Measurements from ENCODE around the gene LRP1B.

GRCh38 chr2:141899740-141900139, 231.1 kb downstream of the LRP1B start:
- no peak for TF ChIP-seq POLR2A (IDR thresholded peaks at IDR 0.05)
- TF ChIP-seq, protein P1, sequence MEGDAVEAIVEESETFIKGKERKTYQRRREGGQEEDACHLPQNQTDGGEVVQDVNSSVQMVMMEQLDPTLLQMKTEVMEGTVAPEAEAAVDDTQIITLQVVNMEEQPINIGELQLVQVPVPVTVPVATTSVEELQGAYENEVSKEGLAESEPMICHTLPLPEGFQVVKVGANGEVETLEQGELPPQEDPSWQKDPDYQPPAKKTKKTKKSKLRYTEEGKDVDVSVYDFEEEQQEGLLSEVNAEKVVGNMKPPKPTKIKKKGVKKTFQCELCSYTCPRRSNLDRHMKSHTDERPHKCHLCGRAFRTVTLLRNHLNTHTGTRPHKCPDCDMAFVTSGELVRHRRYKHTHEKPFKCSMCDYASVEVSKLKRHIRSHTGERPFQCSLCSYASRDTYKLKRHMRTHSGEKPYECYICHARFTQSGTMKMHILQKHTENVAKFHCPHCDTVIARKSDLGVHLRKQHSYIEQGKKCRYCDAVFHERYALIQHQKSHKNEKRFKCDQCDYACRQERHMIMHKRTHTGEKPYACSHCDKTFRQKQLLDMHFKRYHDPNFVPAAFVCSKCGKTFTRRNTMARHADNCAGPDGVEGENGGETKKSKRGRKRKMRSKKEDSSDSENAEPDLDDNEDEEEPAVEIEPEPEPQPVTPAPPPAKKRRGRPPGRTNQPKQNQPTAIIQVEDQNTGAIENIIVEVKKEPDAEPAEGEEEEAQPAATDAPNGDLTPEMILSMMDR (IDR thresholded peaks at IDR 0.05), result no peak
- TF ChIP-seq POLR2AphosphoS5 (IDR thresholded peaks at IDR 0.05), result no peak
